Stimulated activated CD4-positive, alpha-beta T cell treated with anti-CD3 and anti-CD28 coated beads, Interleukin-1b, Interleukin-23, amount 100 ng/mL, for 1 hour (primary cell): ENCODE results near the gene CDH24.
"Not testable (repeated sequence)": the region's sequence is repeated elsewhere in the genome, so short reads cannot be mapped to it uniquely, and the experiment has no call there.

Source experiments
- DNase-seq, 2 donors: peaks; one replicate each; pipeline ENCODE4 v3.0.0-alpha.2; 2020; ENCODE audit warnings: low read depth in 2 of 2

Gene CDH24

GRCh38 chr14:23018107-23018506 lies 39.2 kb downstream of the CDH24 start:
- DNase-seq = no peak

DNA sequence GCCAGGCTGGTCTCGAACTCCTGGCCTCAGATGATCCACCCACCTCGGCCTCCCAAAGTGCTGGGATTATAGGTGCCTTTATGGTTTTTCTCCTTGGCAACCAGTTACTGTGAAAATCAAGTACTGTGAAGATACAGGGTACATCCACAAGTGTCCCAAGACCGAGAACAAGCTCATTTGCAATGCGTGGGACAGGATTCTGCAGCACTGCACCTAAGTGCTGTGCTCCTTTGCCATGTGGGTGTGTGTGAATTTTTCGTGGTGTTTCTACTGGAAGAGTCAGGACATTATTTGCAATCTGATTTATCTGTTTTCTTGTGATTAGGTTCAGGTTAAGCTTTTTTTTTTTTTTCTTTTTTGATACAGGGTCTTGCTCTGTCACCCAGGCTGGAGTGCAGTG lies 40.2 kb downstream of the CDH24 start:
- DNase-seq = no peak

GRCh38 chr14:23015618-23016017 lies 41.7 kb downstream of the CDH24 start:
- DNase-seq = no peak

- not testable (repeated sequence) for DNase-seq
Observed at GRCh38 chr14:23013749-23014054, 43.6 kb downstream of the CDH24 start.

- no peak for DNase-seq
Observed at GRCh38 chr14:23013054-23013748, 44.1 kb downstream of the CDH24 start.

GRCh38 chr14:23009939-23010726 lies 47.2 kb downstream of the CDH24 start, which contains the start of gene C14orf93:
Gene C14orf93 (minus strand): TSS chr14:23010143. CDS start chr14:22999023, 11,120 bp downstream.
- peak; percentile 57 to 74 for DNase-seq

- DNase-seq = no peak
Observed at GRCh38 chr14:23009483-23009938, 47.8 kb downstream of the CDH24 start.

GRCh38 chr14:23008831-23009230 lies 48.5 kb downstream of the CDH24 start:
- DNase-seq = no peak

DNA sequence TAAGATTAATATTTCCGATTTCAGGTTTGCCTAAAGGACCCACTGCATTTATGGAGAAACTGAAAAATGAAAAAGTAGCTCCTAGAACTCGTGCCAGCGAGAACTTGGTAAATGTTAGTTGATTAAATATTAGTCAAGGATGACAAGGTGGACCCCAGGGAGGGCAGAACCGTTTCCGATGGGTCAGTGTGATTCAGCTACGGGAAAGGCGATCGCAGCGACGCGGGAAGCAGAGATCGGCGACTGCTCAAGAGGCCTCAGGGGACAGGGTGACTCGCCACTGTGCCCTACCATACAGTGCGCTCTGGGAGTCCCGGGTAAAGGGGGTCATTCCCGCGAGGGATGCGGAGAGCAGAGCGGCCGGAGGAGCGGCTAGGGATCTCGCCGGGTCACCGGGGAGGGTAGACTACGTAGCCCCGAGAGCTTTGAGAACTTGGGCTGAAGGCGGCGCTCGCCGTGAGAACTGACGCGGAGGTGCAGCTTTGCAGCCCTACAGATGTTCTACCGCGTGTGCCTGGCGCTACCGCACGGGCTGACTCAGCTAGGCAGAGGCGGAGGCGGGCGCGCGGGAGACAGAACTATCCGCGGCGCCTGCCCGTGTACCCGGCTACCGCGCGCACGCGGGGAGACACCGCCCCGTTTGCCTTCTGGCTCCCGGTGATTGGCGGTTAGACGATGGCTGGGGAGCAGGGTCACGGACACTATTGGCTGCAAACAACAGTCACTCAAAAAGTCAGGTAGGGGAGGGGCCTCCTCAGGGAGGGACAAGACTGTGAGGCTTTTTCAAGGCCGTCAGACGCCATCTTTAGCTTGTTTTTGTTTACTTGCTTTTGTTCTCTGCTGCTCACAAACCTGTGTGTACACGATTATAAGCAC lies 50.5 kb downstream of the CDH24 start:
- DNase-seq = peak; percentile 87 to 94

- DNase-seq = no peak
Observed at GRCh38 chr14:23006188-23006534, 51.2 kb downstream of the CDH24 start.

DNA sequence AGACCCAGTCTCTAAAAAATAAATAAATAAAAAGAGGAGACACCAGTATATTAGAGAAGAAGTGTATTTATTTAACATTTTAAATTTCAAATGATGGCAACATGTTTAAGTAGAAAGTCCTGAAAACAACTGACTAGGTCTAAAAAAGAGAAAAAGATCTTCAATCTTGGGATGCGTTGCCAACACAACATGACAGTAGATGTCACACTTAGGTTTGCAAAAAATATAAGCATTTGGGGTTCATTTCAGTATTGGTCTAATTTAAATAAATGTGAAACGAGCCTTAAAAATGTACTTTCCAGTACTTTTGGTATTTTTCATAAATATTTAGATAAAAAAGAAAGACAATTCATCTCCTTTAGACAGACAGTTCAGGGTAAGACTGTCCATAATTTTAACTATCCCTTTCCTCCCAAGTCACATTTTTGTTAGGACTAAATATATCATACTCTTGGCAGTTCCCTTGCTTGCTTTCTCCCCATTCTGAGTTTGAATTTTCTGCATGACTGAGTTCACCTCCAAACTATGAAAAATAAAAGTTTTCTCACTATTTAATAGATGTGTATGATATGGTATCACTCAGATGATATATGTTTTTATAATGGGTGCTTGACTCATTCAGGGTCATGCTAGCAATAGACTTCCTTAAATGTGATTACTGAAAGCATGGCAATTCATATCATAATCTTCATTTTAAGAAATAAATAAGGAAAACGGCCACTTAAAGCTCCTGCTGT lies 51.7 kb downstream of the CDH24 start:
- no peak for DNase-seq

DNA sequence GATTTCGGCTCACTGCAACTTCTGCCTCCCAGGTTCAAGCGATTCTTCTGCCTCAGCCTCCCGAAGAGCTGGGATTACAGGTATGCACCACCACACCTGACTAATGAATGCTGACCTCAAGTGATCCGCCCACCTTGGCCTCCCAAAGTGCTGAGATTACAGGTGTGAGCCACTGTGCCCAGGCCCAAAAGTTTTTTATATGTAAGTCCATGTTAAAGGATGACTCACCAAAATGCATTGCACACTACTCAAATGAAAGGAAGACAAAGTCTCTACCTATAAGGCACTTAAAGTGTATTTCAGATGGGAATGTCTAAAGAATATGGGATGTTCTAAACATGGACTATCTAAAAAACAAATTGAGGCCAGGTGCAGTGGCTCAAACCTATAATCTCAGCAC lies 53.0 kb downstream of the CDH24 start:
- DNase-seq = not testable (repeated sequence)

GRCh38 chr14:23002592-23002991 lies 54.7 kb downstream of the CDH24 start:
- DNase-seq = no peak

- no peak for DNase-seq
Observed at GRCh38 chr14:23000860-23001259, 56.5 kb downstream of the CDH24 start.

DNA sequence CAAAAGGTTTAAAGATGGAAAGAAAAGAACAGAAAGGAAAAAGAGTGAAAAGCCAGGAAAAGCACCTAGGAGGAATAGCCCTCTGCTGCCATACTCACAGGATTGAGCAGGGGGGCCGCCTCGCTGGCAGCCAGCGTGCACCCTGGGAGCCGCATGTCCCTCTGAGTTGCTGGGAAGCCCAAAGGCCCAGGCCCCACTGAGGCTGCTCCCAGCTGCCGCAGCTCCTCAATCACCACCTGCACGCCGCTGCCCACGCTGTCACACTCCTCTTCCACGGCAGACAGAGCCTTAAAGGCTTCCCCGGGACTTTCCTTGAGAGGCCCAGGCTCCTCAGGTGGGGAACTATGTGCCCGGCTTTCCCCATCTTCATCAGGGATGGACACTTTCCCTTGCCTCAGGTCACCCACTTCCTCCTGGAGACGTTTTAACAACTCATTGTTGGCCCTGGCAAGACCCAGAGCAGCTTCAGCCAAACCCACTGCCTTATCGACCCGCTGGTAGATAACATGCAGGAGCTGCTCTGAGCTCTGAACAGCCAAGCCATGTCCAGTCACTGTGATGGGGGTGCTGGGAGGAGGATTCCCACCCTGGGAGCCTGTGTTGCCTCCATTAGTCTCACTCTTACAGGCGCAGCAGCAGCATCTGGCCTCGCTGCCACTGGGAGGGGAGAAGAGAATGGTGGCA lies 58.8 kb downstream of the CDH24 start:
- no peak for DNase-seq

- no peak for DNase-seq
Observed at GRCh38 chr14:22997676-22998323, 59.5 kb downstream of the CDH24 start.
